K562 (cell line): Measurements from ENCODE around the gene TMEM203. TPM values are rescaled to one million over a fixed set of nuclear protein-coding genes. Genes with fewer than 3 reads are reported as not detected.

ENCODE experiments used
- KDM1A ChIP-seq, 2 experiments: fragments of 450-650 bp; IDR thresholded peaks; 2 replicates each; pipeline ENCODE4 v1.6.1; 2016; ENCODE audit warnings: mild to moderate bottlenecking in 2 of 2
- NCOA1 ChIP-seq: fragments of 450-650 bp; IDR thresholded peaks from 2 replicates; pipeline ENCODE4 v1.6.1; 2016; ENCODE audit warnings: low read depth
- SMARCC2 ChIP-seq: fragments of 450-650 bp; IDR thresholded peaks from 2 replicates; pipeline ENCODE4 v1.6.1; 2017; ENCODE audit warnings: antibody characterized with exemption, moderate library complexity, mild to moderate bottlenecking, low read depth
- SP1 ChIP-seq: sonication (generic); formaldehyde crosslinking; IDR thresholded peaks from 2 replicates; pipeline ENCODE4 v1.8.1; 2022; ENCODE audit warnings: mild to moderate bottlenecking, missing genetic modification reagents
- TBP ChIP-seq: optimal IDR thresholded peaks from 2 replicates; pipeline ENCODE3; 2011; ENCODE audit warnings: low read depth, low read length, improper control_type of control experiment
- polyA plus RNA-seq, 8 experiments: library from polyadenylated mRNA; depleted of rRNA in 4 of 8; stranded (reverse) in 5 of 8; unstranded in 3 of 8; fragments of >200 nt; fragmentation: Nextera tagmentation in 2 of 8; fragmentation: Illumina TruSeq in 1 of 8; extraction: Ambion mirVana in 2 of 8; extraction: Trizol in 1 of 8; gene quantifications; 2 replicates each; pipeline versions ENCODE4 v1.2.1 to v1.2.3, GENCODE V29; 2011 to 2014; ENCODE audit warnings: inconsistent platforms in 1 of 8, missing spikeins in 1 of 8
- total RNA-seq, 7 experiments: library from RNA; depleted of rRNA in 6 of 7; stranded (reverse); fragments of >200 nt in 6 of 7; fragmentation: Illumina TruSeq in 2 of 7; extraction: Trizol in 2 of 7; gene quantifications; 2 replicates each; pipeline versions ENCODE4 v1.2.1 to v1.2.3, GENCODE V29; 2011 to 2021; ENCODE audit warnings: low replicate concordance in 1 of 7
- TF ChIP-seq, protein P1 (sequence below): fragments of 450-650 bp; IDR thresholded peaks from 2 replicates; pipeline ENCODE4 v1.6.1; 2016; ENCODE audit warnings: low read depth, mild to moderate bottlenecking, moderate library complexity
- TF ChIP-seq, protein P2 (sequence below), 3 experiments: IDR thresholded peaks in 2 of 3; conservative IDR thresholded peaks in 1 of 3; 2 replicates each; pipeline ENCODE4 v1.5.1; 2011 to 2012; ENCODE audit warnings: low read length in 3 of 3, mild to moderate bottlenecking in 3 of 3, control low read depth in 2 of 3, improper control_type of control experiment in 1 of 3, inconsistent platforms in 1 of 3, low read depth in 1 of 3, mixed read lengths in 1 of 3, moderate library complexity in 1 of 3; ENCODE audit not compliant: insufficient read depth in 2 of 3
- TF ChIP-seq, protein P3 (sequence below): fragments of 250-450 bp; sonication (Bioruptor Pico); IDR thresholded peaks from 2 replicates; pipeline ENCODE4 v1.4.0; 2020
- TF ChIP-seq, protein P4 (sequence below), 2 experiments: fragments of 450-650 bp; formaldehyde crosslinking in 1 of 2; IDR thresholded peaks; 2 replicates each; pipeline versions ENCODE4 v1.4.0 to v1.6.1; 2014 to 2020; ENCODE audit warnings: mild to moderate bottlenecking in 2 of 2, borderline replicate concordance in 1 of 2, low read depth in 1 of 2

Gene TMEM203
- total and polyA plus RNA-seq, 9 of the 15 experiments (the other 6 are each of a cell fraction or from before 2014, with no cell fraction given) = 8.8 to 59.5 (median 37.6) TPM

DNA sequence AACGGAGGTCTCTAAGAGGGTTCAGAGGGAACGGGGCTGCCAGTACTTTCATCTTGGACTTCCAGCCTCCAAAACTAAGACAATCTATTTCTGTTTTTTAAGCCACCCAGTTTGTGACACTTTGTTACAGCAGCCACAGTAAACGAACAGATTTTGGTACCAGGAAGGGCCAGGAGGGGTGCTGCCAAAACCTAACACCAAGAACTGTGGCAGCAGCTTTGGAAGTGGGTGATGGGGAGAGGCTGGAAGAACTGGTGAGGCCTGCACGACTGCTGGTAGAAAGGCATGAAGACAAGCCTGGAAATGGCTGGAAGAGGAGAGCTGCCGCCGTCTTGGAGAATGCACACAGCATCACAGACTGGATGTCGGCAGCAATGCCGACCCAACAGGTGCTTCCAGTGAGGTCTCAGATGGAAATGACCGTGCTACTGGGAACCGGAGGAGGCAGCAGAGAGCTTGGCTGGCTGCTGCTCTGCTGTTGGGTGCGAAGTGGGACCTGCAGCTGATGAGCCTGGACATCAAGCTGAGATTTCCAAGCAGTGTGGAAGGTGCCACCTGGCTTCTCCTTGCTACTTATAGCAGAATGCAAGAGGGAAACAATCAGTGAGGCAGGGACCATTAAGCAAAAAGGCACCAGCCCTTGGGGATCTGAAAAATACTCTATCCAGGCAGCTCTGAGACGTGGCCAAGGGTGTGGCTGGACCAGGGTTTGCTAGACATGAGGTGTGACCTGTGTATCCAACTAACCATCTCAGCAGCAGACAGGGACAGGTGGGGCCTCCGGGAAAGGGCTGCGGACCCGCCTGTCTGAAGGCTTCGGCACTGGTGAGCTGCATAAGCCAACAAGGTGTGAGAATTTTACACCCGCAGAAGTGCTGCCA, 28.9 kb downstream of the TMEM203 start (continued):
- TF ChIP-seq SMARCC2 (no peak), NCOA1 (no peak), KDM1A (IDR thresholded peaks at IDR 0.05) (peak in 1 of 2 experiments; percentile 31; a peak in 1 of 4 replicates), SP1 (CRISPR knock-in tag) (peak; percentile 53; the same call in 1 of the 2 replicates), TBP (no peak)
- TF ChIP-seq, protein P1, sequence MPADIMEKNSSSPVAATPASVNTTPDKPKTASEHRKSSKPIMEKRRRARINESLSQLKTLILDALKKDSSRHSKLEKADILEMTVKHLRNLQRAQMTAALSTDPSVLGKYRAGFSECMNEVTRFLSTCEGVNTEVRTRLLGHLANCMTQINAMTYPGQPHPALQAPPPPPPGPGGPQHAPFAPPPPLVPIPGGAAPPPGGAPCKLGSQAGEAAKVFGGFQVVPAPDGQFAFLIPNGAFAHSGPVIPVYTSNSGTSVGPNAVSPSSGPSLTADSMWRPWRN = no peak
- TF ChIP-seq, protein P2, sequence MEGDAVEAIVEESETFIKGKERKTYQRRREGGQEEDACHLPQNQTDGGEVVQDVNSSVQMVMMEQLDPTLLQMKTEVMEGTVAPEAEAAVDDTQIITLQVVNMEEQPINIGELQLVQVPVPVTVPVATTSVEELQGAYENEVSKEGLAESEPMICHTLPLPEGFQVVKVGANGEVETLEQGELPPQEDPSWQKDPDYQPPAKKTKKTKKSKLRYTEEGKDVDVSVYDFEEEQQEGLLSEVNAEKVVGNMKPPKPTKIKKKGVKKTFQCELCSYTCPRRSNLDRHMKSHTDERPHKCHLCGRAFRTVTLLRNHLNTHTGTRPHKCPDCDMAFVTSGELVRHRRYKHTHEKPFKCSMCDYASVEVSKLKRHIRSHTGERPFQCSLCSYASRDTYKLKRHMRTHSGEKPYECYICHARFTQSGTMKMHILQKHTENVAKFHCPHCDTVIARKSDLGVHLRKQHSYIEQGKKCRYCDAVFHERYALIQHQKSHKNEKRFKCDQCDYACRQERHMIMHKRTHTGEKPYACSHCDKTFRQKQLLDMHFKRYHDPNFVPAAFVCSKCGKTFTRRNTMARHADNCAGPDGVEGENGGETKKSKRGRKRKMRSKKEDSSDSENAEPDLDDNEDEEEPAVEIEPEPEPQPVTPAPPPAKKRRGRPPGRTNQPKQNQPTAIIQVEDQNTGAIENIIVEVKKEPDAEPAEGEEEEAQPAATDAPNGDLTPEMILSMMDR (IDR thresholded peaks at IDR 0.05 in 2 of 3, conservative IDR thresholded peaks at IDR 0.05 in 1 of 3; ENCODE audit: insufficient read depth in 2 of 3, low read depth in 1 of 3, low read length in 3 of 3) = peak; percentile 73 to 82 (median 82)
- TF ChIP-seq, protein P3, sequence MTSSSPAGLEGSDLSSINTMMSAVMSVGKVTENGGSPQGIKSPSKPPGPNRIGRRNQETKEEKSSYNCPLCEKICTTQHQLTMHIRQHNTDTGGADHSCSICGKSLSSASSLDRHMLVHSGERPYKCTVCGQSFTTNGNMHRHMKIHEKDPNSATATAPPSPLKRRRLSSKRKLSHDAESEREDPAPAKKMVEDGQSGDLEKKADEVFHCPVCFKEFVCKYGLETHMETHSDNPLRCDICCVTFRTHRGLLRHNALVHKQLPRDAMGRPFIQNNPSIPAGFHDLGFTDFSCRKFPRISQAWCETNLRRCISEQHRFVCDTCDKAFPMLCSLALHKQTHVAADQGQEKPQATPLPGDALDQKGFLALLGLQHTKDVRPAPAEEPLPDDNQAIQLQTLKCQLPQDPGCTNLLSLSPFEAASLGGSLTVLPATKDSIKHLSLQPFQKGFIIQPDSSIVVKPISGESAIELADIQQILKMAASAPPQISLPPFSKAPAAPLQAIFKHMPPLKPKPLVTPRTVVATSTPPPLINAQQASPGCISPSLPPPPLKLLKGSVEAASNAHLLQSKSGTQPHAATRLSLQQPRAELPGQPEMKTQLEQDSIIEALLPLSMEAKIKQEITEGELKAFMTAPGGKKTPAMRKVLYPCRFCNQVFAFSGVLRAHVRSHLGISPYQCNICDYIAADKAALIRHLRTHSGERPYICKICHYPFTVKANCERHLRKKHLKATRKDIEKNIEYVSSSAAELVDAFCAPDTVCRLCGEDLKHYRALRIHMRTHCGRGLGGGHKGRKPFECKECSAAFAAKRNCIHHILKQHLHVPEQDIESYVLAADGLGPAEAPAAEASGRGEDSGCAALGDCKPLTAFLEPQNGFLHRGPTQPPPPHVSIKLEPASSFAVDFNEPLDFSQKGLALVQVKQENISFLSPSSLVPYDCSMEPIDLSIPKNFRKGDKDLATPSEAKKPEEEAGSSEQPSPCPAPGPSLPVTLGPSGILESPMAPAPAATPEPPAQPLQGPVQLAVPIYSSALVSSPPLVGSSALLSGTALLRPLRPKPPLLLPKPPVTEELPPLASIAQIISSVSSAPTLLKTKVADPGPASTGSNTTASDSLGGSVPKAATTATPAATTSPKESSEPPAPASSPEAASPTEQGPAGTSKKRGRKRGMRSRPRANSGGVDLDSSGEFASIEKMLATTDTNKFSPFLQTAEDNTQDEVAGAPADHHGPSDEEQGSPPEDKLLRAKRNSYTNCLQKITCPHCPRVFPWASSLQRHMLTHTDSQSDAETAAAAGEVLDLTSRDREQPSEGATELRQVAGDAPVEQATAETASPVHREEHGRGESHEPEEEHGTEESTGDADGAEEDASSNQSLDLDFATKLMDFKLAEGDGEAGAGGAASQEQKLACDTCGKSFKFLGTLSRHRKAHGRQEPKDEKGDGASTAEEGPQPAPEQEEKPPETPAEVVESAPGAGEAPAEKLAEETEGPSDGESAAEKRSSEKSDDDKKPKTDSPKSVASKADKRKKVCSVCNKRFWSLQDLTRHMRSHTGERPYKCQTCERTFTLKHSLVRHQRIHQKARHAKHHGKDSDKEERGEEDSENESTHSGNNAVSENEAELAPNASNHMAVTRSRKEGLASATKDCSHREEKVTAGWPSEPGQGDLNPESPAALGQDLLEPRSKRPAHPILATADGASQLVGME (CRISPR knock-in tag) = 0 out of 2 replicates have a peak, but pooled peaks have one; percentile 32
- TF ChIP-seq, protein P4, sequence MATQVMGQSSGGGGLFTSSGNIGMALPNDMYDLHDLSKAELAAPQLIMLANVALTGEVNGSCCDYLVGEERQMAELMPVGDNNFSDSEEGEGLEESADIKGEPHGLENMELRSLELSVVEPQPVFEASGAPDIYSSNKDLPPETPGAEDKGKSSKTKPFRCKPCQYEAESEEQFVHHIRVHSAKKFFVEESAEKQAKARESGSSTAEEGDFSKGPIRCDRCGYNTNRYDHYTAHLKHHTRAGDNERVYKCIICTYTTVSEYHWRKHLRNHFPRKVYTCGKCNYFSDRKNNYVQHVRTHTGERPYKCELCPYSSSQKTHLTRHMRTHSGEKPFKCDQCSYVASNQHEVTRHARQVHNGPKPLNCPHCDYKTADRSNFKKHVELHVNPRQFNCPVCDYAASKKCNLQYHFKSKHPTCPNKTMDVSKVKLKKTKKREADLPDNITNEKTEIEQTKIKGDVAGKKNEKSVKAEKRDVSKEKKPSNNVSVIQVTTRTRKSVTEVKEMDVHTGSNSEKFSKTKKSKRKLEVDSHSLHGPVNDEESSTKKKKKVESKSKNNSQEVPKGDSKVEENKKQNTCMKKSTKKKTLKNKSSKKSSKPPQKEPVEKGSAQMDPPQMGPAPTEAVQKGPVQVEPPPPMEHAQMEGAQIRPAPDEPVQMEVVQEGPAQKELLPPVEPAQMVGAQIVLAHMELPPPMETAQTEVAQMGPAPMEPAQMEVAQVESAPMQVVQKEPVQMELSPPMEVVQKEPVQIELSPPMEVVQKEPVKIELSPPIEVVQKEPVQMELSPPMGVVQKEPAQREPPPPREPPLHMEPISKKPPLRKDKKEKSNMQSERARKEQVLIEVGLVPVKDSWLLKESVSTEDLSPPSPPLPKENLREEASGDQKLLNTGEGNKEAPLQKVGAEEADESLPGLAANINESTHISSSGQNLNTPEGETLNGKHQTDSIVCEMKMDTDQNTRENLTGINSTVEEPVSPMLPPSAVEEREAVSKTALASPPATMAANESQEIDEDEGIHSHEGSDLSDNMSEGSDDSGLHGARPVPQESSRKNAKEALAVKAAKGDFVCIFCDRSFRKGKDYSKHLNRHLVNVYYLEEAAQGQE (IDR thresholded peaks at IDR 0.05; ENCODE audit: borderline replicate concordance) = peak; percentile 43; the same call in 1 of the 2 replicates
- TF ChIP-seq, protein P4 (CRISPR knock-in tag; IDR thresholded peaks at IDR 0.05; ENCODE audit: low read depth) = no peak
